ENCODE results near the gene PCLAF. TPM values are rescaled to one million over a fixed set of nuclear protein-coding genes. Genes with fewer than 3 reads are reported as not detected.
A peak's percentile ranks its signal among the peaks of the same experiment; 100 is the strongest.

Gene PCLAF
- polyA plus RNA-seq, 3 donors, result not detected

DNA sequence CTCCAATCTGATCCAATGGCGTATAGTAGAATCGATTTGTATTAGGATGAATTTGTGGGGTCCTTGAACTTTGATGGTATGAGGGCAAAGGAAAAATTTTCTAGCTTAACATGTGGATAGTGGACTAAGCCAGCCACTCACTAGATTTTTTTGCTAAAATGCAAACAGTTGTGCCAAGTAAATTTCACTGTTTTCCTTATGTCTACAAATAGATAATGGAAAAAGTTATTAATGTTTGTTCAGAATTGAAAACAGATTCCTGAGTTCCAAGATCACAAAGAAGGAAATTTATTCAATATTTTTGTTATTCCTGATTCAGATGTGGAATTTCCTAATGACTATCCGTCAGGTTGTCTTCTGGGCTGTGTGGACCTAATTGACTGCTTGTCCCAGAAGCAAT, 44.0 kb upstream of the PCLAF start:
- DNase-seq, result no peak
- TF ChIP-seq, protein P1, sequence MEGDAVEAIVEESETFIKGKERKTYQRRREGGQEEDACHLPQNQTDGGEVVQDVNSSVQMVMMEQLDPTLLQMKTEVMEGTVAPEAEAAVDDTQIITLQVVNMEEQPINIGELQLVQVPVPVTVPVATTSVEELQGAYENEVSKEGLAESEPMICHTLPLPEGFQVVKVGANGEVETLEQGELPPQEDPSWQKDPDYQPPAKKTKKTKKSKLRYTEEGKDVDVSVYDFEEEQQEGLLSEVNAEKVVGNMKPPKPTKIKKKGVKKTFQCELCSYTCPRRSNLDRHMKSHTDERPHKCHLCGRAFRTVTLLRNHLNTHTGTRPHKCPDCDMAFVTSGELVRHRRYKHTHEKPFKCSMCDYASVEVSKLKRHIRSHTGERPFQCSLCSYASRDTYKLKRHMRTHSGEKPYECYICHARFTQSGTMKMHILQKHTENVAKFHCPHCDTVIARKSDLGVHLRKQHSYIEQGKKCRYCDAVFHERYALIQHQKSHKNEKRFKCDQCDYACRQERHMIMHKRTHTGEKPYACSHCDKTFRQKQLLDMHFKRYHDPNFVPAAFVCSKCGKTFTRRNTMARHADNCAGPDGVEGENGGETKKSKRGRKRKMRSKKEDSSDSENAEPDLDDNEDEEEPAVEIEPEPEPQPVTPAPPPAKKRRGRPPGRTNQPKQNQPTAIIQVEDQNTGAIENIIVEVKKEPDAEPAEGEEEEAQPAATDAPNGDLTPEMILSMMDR (IDR thresholded peaks at IDR 0.05), result no peak
- Mint-ChIP-seq H3K27ac (no peak overlapping the region), H3K9me3 (no peaks in the 10 kb centered on the region), H3K27me3 (ENCODE audit: low read depth in 3 of 3) (peaks cover 0 to 3% (median 0%) of the 10 kb centered on the region in 3 donors), H3K36me3 (peaks cover 62 to 86% of the 10 kb centered on the region in 2 donors), H3K4me3 (no peak overlapping the region), H3K4me1 (peaks cover 20% of the 10 kb centered on the region)
- Histone ChIP-seq H4K20me1 (ENCODE audit: insufficient read depth, low read length) (no peaks in the 10 kb centered on the region), H3K9me3 (replicated peaks in 1 of 2; ENCODE audit: control insufficient read depth in 1 of 2, insufficient read depth in 1 of 2, low read length in 2 of 2) (no peaks in the 10 kb centered on the region), H3K4me3 (replicated peaks in 1 of 3; ENCODE audit: low read depth in 2 of 3, low read length in 3 of 3) (no peak overlapping the region), H2AFZ (ENCODE audit: insufficient read depth, low read depth, low read length, poor library complexity, severe bottlenecking) (no peak overlapping the region), H3K9ac (ENCODE audit: insufficient read depth, low read length, poor library complexity, severe bottlenecking) (no peak overlapping the region), H3K4me2 (replicated peaks; ENCODE audit: extremely low read depth, low read length, poor library complexity, severe bottlenecking) (no peak overlapping the region), H3K27ac (ENCODE audit: low read depth in 1 of 2, low read length in 2 of 2) (no peak overlapping the region), H3K27me3 (ENCODE audit: control insufficient read depth in 2 of 2, insufficient read depth in 2 of 2, low read length in 2 of 2) (no peaks in the 10 kb centered on the region), H3K36me3 (replicated peaks in 1 of 2; ENCODE audit: control insufficient read depth in 1 of 2, insufficient read depth in 2 of 2, low read length in 2 of 2) (peaks cover 60 to 89% of the 10 kb centered on the region in 2 donors), H3K4me1 (ENCODE audit: control insufficient read depth in 1 of 2, insufficient read depth in 2 of 2, low read length in 2 of 2) (peaks cover 11 to 16% of the 10 kb centered on the region in 2 donors), H3K79me2 (ENCODE audit: insufficient read depth, low read length) (no peaks in the 10 kb centered on the region)
- 88% methylated on average over 1 of the region's 3 CpGs for WGBS (ENCODE audit: insufficient coverage)
- intact Hi-C loops (cut with micrococcal nuclease), result no loop called here

- H4K20me1 ChIP-seq (ENCODE audit: insufficient read depth, low read length), result no peaks in the 10 kb centered on the region
- H2AFZ ChIP-seq (ENCODE audit: insufficient read depth, low read depth, low read length, poor library complexity, severe bottlenecking), result no peak overlapping the region
- Mint-ChIP-seq H3K27ac (peak overlapping the region in 4 of 7 donors; percentile 45 to 81 (median 61)), H3K9me3 (no peaks in the 10 kb centered on the region), H3K4me3 (no peak overlapping the region), H3K4me1 (peaks cover 11% of the 10 kb centered on the region), H3K36me3 (peaks cover 65 to 94% of the 10 kb centered on the region in 2 donors), H3K27me3 (ENCODE audit: low read depth in 3 of 3) (peaks cover 0 to 3% (median 0%) of the 10 kb centered on the region in 3 donors)
- TF ChIP-seq, protein P1 (IDR thresholded peaks at IDR 0.05), result no peak
- intact Hi-C loops (cut with micrococcal nuclease), result no loop called here
- no peaks in the 10 kb centered on the region for H3K79me2 ChIP-seq (ENCODE audit: insufficient read depth, low read length)
- H3K4me3 ChIP-seq (replicated peaks in 1 of 3; ENCODE audit: low read depth in 2 of 3, low read length in 3 of 3), result no peak overlapping the region
- peaks cover 68 to 98% of the 10 kb centered on the region in 2 donors for H3K36me3 ChIP-seq (replicated peaks in 1 of 2; ENCODE audit: control insufficient read depth in 1 of 2, insufficient read depth in 2 of 2, low read length in 2 of 2)
- peaks cover 2 to 6% of the 10 kb centered on the region in 2 donors for H3K4me1 ChIP-seq (ENCODE audit: control insufficient read depth in 1 of 2, insufficient read depth in 2 of 2, low read length in 2 of 2)
- H3K9me3 ChIP-seq (replicated peaks in 1 of 2; ENCODE audit: control insufficient read depth in 1 of 2, insufficient read depth in 1 of 2, low read length in 2 of 2), result no peaks in the 10 kb centered on the region
- DNase-seq, result no peak
- peak overlapping the region in 1 of 2 donors; percentile 16 for H3K27ac ChIP-seq (ENCODE audit: low read depth in 1 of 2, low read length in 2 of 2)
- H3K4me2 ChIP-seq (replicated peaks; ENCODE audit: extremely low read depth, low read length, poor library complexity, severe bottlenecking), result no peak overlapping the region
- no CpG with 5 or more reads among the region's 6 CpGs for WGBS (ENCODE audit: insufficient coverage)
- H3K9ac ChIP-seq (ENCODE audit: insufficient read depth, low read length, poor library complexity, severe bottlenecking), result no peak overlapping the region
- no peaks in the 10 kb centered on the region for H3K27me3 ChIP-seq (ENCODE audit: control insufficient read depth in 2 of 2, insufficient read depth in 2 of 2, low read length in 2 of 2)
Measured at GRCh38 chr15:64423970-64424369, 42.7 kb upstream of the PCLAF start.

Data from CD14-positive monocyte (primary cell).